ENCODE results near the gene NTHL1.

Gene NTHL1

DNA sequence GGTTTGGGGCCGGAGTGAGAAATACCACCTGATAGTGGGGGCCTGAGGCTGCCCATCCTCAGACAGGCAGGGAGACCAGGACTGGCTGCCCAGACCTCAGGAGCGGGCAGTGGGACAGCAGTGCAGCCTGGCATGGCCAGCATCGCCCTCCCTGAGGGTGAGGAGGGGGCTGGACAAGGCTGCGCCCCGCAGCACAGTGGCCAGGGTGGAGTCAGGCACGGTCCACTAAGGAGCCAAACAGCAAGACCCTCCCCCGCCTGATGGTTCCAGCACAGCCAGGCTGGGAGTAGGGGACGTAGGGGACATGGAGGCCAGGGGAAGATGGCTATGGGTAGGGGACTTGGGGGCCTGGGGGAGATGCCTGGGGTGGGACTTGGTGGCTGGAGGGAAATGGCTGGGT, 41.3 kb downstream of the NTHL1 start:
- TF ChIP-seq, protein P1, sequence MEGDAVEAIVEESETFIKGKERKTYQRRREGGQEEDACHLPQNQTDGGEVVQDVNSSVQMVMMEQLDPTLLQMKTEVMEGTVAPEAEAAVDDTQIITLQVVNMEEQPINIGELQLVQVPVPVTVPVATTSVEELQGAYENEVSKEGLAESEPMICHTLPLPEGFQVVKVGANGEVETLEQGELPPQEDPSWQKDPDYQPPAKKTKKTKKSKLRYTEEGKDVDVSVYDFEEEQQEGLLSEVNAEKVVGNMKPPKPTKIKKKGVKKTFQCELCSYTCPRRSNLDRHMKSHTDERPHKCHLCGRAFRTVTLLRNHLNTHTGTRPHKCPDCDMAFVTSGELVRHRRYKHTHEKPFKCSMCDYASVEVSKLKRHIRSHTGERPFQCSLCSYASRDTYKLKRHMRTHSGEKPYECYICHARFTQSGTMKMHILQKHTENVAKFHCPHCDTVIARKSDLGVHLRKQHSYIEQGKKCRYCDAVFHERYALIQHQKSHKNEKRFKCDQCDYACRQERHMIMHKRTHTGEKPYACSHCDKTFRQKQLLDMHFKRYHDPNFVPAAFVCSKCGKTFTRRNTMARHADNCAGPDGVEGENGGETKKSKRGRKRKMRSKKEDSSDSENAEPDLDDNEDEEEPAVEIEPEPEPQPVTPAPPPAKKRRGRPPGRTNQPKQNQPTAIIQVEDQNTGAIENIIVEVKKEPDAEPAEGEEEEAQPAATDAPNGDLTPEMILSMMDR (IDR thresholded peaks at IDR 0.05; ENCODE audit: low read depth, low read length, missing control alignments) = no peak
- in situ Hi-C loops (cut with HindIII; ENCODE audit: low pct_ligation_motif_present, low sequenced_read_pairs) = no loop called here
- no peak for DNase-seq

DNA sequence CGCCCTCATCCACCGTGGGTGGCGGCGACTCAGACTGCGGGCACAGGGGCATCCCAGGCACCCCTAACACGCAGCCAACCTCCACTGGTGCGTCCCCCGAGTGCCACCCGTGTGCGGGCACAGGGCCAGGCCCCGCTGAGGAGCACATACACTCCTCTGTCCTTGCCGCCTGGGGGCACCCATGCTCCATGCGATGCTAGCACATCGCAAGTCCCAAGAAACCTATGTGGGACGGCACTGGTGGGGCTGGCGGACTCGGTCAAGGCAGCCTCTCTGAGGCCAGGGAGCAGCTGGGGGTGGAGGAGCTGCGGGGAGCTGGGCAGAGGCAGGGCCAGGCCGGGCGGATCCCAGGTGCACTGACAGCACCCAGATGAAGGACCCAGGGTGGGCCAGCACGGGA, 42.0 kb downstream of the NTHL1 start:
- TF ChIP-seq, protein P1 (IDR thresholded peaks at IDR 0.05; ENCODE audit: low read depth, low read length, missing control alignments) = peak; percentile 54
- Histone ChIP-seq H3K27ac (no peak overlapping the region), H3K36me3 (replicated peaks) (peaks cover 30% of the 10 kb centered on the region), H3K27me3 (replicated peaks) (no peaks in the 10 kb centered on the region), H3K4me3 (ENCODE audit: low read depth, low read length) (no peak overlapping the region)
- in situ Hi-C loops (cut with HindIII; ENCODE audit: low pct_ligation_motif_present, low sequenced_read_pairs) = no loop called here
- DNase-seq = no peak

More for the DNA sequence above, 41.3 kb downstream of the NTHL1 start:
- Histone ChIP-seq H3K4me3 (ENCODE audit: low read depth, low read length) (no peak overlapping the region), H3K36me3 (replicated peaks) (peaks cover 24% of the 10 kb centered on the region), H3K27ac (no peak overlapping the region), H3K27me3 (replicated peaks) (no peaks in the 10 kb centered on the region)

DNA sequence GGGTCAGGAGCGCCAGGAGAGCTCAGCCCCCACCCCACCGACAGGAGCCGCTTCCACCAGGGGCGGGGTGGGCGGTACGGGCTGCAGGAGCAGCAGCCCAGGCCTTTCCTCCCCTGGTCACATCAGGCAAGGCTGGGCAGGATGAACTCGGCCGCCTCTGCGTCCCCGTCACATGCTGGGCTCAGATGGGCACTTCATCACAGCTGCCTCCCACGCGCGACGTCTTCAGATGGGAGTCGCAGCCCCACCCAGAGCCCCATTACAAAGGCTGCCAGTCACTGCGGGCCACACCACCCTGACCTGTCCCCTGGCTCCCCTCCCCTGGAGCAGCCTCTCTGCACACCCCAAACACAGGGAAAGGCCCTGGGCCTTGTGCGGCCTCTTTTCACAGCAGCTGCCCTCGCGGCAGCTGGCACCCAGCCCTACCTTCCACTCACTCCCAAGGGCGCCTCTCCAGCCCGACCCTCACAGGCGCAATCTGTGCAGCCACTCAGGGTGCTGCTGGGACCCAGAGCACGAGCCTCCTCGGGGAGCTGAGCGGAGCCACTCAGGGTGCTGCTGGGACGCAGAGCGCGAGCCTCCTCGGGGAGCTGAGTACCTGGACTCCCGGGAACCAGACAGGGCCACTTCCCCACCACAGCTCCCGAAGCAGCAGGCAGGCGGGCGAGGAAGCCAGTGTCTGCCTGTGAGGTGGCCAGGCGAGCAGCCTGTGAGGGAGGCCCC, 42.7 kb downstream of the NTHL1 start:
- no peaks in the 10 kb centered on the region for H3K27me3 ChIP-seq (replicated peaks)
- no peak for DNase-seq
- in situ Hi-C loops (cut with HindIII; ENCODE audit: low pct_ligation_motif_present, low sequenced_read_pairs) = no loop called here
- H3K27ac ChIP-seq = no peak overlapping the region
- TF ChIP-seq, protein P1 (IDR thresholded peaks at IDR 0.05; ENCODE audit: low read depth, low read length, missing control alignments) = no peak
- no peak overlapping the region for H3K4me3 ChIP-seq (ENCODE audit: low read depth, low read length)
- peaks cover 37% of the 10 kb centered on the region for H3K36me3 ChIP-seq (replicated peaks)

DNA sequence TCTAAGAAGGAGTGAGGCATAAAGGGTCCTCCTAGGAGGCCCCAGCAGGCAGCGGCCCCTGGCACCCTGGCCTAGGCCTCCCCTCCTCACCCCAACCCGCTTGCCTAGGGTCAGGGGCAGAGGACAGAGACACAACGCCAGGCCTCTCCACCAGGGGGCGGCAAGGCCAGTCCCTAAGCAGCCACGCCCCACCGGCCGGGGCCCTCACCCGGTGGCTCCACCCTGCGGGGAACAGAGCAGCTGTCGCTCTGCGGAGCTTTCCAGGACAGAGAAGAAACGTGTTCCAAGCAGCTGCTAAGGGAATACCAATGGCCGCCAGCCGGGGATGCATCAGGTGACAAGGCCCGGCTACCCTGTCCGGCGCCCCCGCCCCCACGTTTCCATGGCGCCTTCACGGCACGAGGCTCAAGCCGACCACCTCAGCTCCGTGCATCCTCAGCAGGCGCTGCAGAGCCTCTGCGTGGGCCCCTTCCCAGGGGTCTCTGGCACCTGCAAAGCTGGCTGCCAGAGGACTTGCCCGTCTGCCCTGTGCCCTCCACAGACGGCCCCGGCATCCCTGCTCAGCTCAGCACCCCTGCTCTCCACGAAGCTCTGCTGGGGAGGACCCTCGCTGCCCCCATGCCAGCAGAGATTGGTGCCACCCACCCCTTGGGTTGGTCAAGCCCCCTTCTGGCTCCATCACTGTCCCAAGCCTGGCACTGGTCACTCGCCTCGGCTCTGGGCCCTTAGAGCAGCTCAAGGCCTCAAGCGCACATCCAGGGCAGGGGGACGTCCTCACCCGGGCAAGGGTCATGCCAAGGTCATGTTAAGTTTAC, 43.6 kb downstream of the NTHL1 start:
- in situ Hi-C loops (cut with HindIII; ENCODE audit: low pct_ligation_motif_present, low sequenced_read_pairs) = no loop called here
- no peak overlapping the region for H3K4me3 ChIP-seq (ENCODE audit: low read depth, low read length)
- peaks cover 46% of the 10 kb centered on the region for H3K36me3 ChIP-seq (replicated peaks)
- TF ChIP-seq, protein P1 (IDR thresholded peaks at IDR 0.05; ENCODE audit: low read depth, low read length, missing control alignments) = peak; percentile 98
- DNase-seq = peak; percentile 80
- H3K27me3 ChIP-seq (replicated peaks) = no peaks in the 10 kb centered on the region
- no peak overlapping the region for H3K27ac ChIP-seq

DNA sequence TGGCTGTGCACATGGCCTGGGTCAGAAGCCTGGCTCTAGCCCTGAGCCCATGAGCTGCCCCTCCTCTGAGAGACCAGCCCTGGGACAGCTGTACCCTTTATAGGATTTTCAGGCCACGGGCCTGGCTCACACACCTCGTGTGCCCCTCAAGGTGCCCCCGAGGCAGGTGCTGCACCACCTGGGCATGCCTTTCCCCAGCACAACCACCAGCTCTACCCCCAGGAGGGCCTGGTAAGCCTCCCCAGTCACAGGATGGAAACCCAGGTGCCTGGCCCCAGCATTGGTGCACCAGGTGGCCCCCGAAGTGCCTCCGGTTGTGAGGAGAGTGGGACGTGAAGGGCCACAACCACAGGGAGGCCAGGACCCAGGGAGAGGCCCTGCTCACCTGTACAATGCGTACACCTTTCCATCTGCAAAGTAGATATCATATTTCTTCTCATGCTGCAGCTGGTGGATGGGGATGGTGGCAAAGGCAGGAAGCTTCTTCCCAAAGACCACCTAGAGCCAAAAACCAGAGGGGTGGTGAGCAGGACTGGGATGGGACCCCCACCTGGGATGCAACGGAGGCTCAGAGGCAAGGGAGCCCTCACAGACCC, 44.3 kb downstream of the NTHL1 start:
- DNase-seq = no peak
- Histone ChIP-seq H3K4me3 (ENCODE audit: low read depth, low read length) (no peak overlapping the region), H3K27ac (no peak overlapping the region), H3K27me3 (replicated peaks) (no peaks in the 10 kb centered on the region), H3K36me3 (replicated peaks) (peaks cover 52% of the 10 kb centered on the region)
- in situ Hi-C loops (cut with HindIII; ENCODE audit: low pct_ligation_motif_present, low sequenced_read_pairs) = no loop called here
- TF ChIP-seq, protein P1 (IDR thresholded peaks at IDR 0.05; ENCODE audit: low read depth, low read length, missing control alignments) = no peak

All from brain microvascular endothelial cell (primary cell).